WTC11 (cell line): Measurements from ENCODE around the gene SMYD3. TPM values are rescaled to one million over a fixed set of nuclear protein-coding genes. Genes with fewer than 3 reads are reported as not detected.

Experiments used
- ATAC-seq: fragments of 200-7000 bp; cut with Tn5 transposase; 2 replicates; pipeline ENCODE4 v1.10.0; 2021; ENCODE audit warnings: mild to moderate bottlenecking, moderate library complexity
- CTCF ChIA-PET: fragments of 300-600 bp; sonication (Branson Sonifier 250); formaldehyde crosslinking; loops from one replicate; lab custom pipeline; 2021; ENCODE audit warnings: antibody characterized with exemption; lab: Charles Lee
- POLR2A ChIA-PET: fragments of 350-600 bp; sonication (Branson Sonifier 250); formaldehyde crosslinking; loops from one replicate; lab custom pipeline; 2021; ENCODE audit warnings: antibody characterized with exemption; lab: Charles Lee
- DNase-seq: peaks from one replicate; pipeline ENCODE4 v3.0.0; 2021; ENCODE audit warnings: low spot score
- H3K27ac Mint-ChIP-seq: 2 replicates; pipeline ENCODE4 v1.8.0; 2021; ENCODE audit warnings: mixed read lengths
- H3K27me3 Mint-ChIP-seq: 2 replicates; pipeline ENCODE4 v1.8.0; 2021; ENCODE audit warnings: low read depth, mild to moderate bottlenecking, moderate library complexity, mixed read lengths
- H3K36me3 Mint-ChIP-seq: 2 replicates; pipeline ENCODE4 v1.8.0; 2021; ENCODE audit warnings: mixed read lengths
- H3K4me1 Mint-ChIP-seq: 2 replicates; pipeline ENCODE4 v1.8.0; 2022; ENCODE audit warnings: mixed read lengths
- H3K4me3 Mint-ChIP-seq: 2 replicates; pipeline ENCODE4 v1.8.0; 2021; ENCODE audit warnings: mild to moderate bottlenecking, moderate library complexity, mixed read lengths
- H3K9me3 Mint-ChIP-seq: 2 replicates; pipeline ENCODE4 v1.8.0; 2021; ENCODE audit warnings: mixed read lengths
- AFF4 ChIP-seq: sonication (generic); formaldehyde crosslinking; IDR thresholded peaks from 2 replicates; pipeline ENCODE4 v1.8.1; 2023; ENCODE audit warnings: mild to moderate bottlenecking, missing genetic modification reagents, borderline replicate concordance
- ATF6 ChIP-seq: sonication (generic); formaldehyde crosslinking; IDR thresholded peaks from 2 replicates; pipeline ENCODE4 v1.8.1; 2023; ENCODE audit warnings: mild to moderate bottlenecking, missing genetic modification reagents
- CREB1 ChIP-seq: sonication (generic); formaldehyde crosslinking; IDR thresholded peaks from 2 replicates; pipeline ENCODE4 v1.8.0; 2023; ENCODE audit warnings: mild to moderate bottlenecking, missing genetic modification reagents
- ELF4 ChIP-seq: sonication (generic); formaldehyde crosslinking; IDR thresholded peaks from 2 replicates; pipeline ENCODE4 v1.8.1; 2022; ENCODE audit warnings: low read depth, mild to moderate bottlenecking, moderate library complexity, missing genetic modification reagents
- ESRRA ChIP-seq: sonication (generic); formaldehyde crosslinking; IDR thresholded peaks from 2 replicates; pipeline ENCODE4 v1.8.1; 2022; ENCODE audit warnings: mild to moderate bottlenecking, missing genetic modification reagents, borderline replicate concordance
- GABPB1 ChIP-seq: sonication (generic); formaldehyde crosslinking; IDR thresholded peaks from 2 replicates; pipeline ENCODE4 v1.8.1; 2023; ENCODE audit warnings: mild to moderate bottlenecking, missing genetic modification reagents
- JUN ChIP-seq: sonication (generic); formaldehyde crosslinking; IDR thresholded peaks from 2 replicates; pipeline ENCODE4 v1.8.0; 2023; ENCODE audit warnings: mild to moderate bottlenecking, missing genetic modification reagents
- MLX ChIP-seq: sonication (generic); formaldehyde crosslinking; IDR thresholded peaks from 2 replicates; pipeline ENCODE4 v1.8.1; 2023; ENCODE audit warnings: mild to moderate bottlenecking, missing genetic modification reagents, moderate library complexity
- MYBL2 ChIP-seq: sonication (generic); formaldehyde crosslinking; IDR thresholded peaks from 2 replicates; pipeline ENCODE4 v1.8.1; 2023; ENCODE audit warnings: mild to moderate bottlenecking, moderate library complexity, missing genetic modification reagents
- NFE2L1 ChIP-seq: sonication (generic); formaldehyde crosslinking; IDR thresholded peaks from 2 replicates; pipeline ENCODE4 v1.8.1; 2023; ENCODE audit warnings: missing genetic modification reagents
- NR1H2 ChIP-seq: sonication (generic); formaldehyde crosslinking; IDR thresholded peaks from 2 replicates; pipeline ENCODE4 v1.9.0; 2021; ENCODE audit warnings: mild to moderate bottlenecking, moderate library complexity, missing genetic modification reagents
- OVOL2 ChIP-seq: fragments of 250-450 bp; sonication (Bioruptor Pico); IDR thresholded peaks from 2 replicates; pipeline ENCODE4 v1.9.0; 2021; ENCODE audit warnings: mild to moderate bottlenecking, borderline replicate concordance
- PREB ChIP-seq: sonication (generic); formaldehyde crosslinking; IDR thresholded peaks from 2 replicates; pipeline ENCODE4 v1.8.1; 2022; ENCODE audit warnings: mild to moderate bottlenecking, missing genetic modification reagents, moderate library complexity, borderline replicate concordance
- RELA ChIP-seq: sonication (generic); formaldehyde crosslinking; IDR thresholded peaks from 2 replicates; pipeline ENCODE4 v1.8.1; 2022; ENCODE audit warnings: missing genetic modification reagents, mild to moderate bottlenecking, borderline replicate concordance
- TCF7 ChIP-seq: sonication (generic); formaldehyde crosslinking; IDR thresholded peaks from 2 replicates; pipeline ENCODE4 v1.8.0; 2022; ENCODE audit warnings: mild to moderate bottlenecking, low read depth, missing genetic modification reagents, moderate library complexity
- USF2 ChIP-seq: sonication (generic); formaldehyde crosslinking; IDR thresholded peaks from 2 replicates; pipeline ENCODE4 v1.8.1; 2023; ENCODE audit warnings: mild to moderate bottlenecking, missing genetic modification reagents, moderate library complexity
- ZNF232 ChIP-seq: sonication (generic); formaldehyde crosslinking; IDR thresholded peaks from 2 replicates; pipeline ENCODE4 v1.8.0; 2022; ENCODE audit warnings: mild to moderate bottlenecking, missing genetic modification reagents
- ZNF532 ChIP-seq: fragments of 250-450 bp; sonication (Bioruptor Pico); IDR thresholded peaks from 2 replicates; pipeline ENCODE4 v1.9.0; 2021; ENCODE audit warnings: mild to moderate bottlenecking, borderline replicate concordance
- total RNA-seq: library from RNA; stranded (reverse); gene quantifications from 3 replicates; pipeline ENCODE4 v1.2.3, GENCODE V29; 2021

Gene SMYD3
- total RNA-seq, 1 experiment from 2014 or later, result 21.4 TPM

GRCh38 chr1:246427611-246428010 is 79.5 kb downstream of the SMYD3 start (continued):
- no peak for TF ChIP-seq JUN

GRCh38 chr1:246425895-246426294 is 81.2 kb downstream of the SMYD3 start:
- no peak for DNase-seq
- peaks cover 3% of the 10 kb centered on the region; the same call in 1 of the 2 replicates for H3K36me3 Mint-ChIP-seq
- POLR2A ChIA-PET, result no interaction called here
- H3K4me1 Mint-ChIP-seq, result peaks cover 36% of the 10 kb centered on the region
- H3K27me3 Mint-ChIP-seq, result no peaks in the 10 kb centered on the region
- TF ChIP-seq ATF6 (no peak), NR1H2 (no peak), TCF7 (CRISPR knock-in tag) (no peak), ELF4 (CRISPR knock-in tag) (no peak), NFE2L1 (no peak), MYBL2 (no peak), RELA (CRISPR knock-in tag) (no peak), GABPB1 (CRISPR knock-in tag) (no peak), CREB1 (CRISPR knock-in tag) (no peak), USF2 (CRISPR knock-in tag) (no peak), ZNF532 (CRISPR knock-in tag) (no peak), ZNF232 (no peak), OVOL2 (CRISPR knock-in tag) (no peak), AFF4 (no peak), PREB (CRISPR knock-in tag) (no peak), ESRRA (CRISPR knock-in tag) (no peak), MLX (CRISPR knock-in tag) (no peak)
- TF ChIP-seq, all 79 proteins: peak for 0
- no peak overlapping the region for H3K4me3 Mint-ChIP-seq
- CTCF ChIA-PET, result interaction anchor here (0.5 kb wide), 1 partner anchor 118 kb away, joined by 5 read pairs; no protein-coding TSS in a partner anchor
- H3K9me3 Mint-ChIP-seq, result peaks cover 4% of the 10 kb centered on the region; the same call in 1 of the 2 replicates
- H3K27ac Mint-ChIP-seq, result no peak overlapping the region
- ATAC-seq, result no peak
